Heart right ventricle (tissue), 16 donors: Measurements from ENCODE around the gene ABCD2. TPM values are rescaled to one million over a fixed set of nuclear protein-coding genes. Genes with fewer than 3 reads are reported as not detected.
"Not testable (repeated sequence)": the region's sequence is repeated elsewhere in the genome, so short reads cannot be mapped to it uniquely, and the experiment has no call there.

Source experiments
- ATAC-seq, 8 donors: fragments of 200-7000 bp; cut with Tn5 transposase; one replicate each; pipeline ENCODE4 v1.9.1; 2020; ENCODE audit warnings: mild to moderate bottlenecking in 8 of 8, moderate library complexity in 8 of 8, moderate number of reproducible peaks in 1 of 8
- DNase-seq, 2 donors: peaks; one replicate each; pipeline ENCODE4 v3.0.0-alpha.2; 2020
- H3K27ac ChIP-seq, 10 donors: fragments of 200-600 bp; sonication (generic) in 2 of 10; one replicate each; pipeline versions ENCODE4 v1.5.0 to v1.8.0; 2020 to 2022; ENCODE audit warnings: mild to moderate bottlenecking in 3 of 10
- H3K27me3 ChIP-seq, 7 donors: fragments of 200-600 bp; one replicate each; pipeline ENCODE4 v1.8.0; 2021 to 2022; ENCODE audit warnings: mild to moderate bottlenecking in 2 of 7
- H3K36me3 ChIP-seq, 9 donors: fragments of 200-600 bp; sonication (generic) in 1 of 9; one replicate each; pipeline versions ENCODE4 v1.5.0 to v1.8.0; 2020 to 2022; ENCODE audit warnings: mild to moderate bottlenecking in 2 of 9
- H3K4me1 ChIP-seq, 9 donors: fragments of 200-600 bp; sonication (generic) in 1 of 9; one replicate each; pipeline versions ENCODE4 v1.5.0 to v1.8.0; 2020 to 2022; ENCODE audit warnings: mild to moderate bottlenecking in 4 of 9
- H3K4me3 ChIP-seq, 10 donors: fragments of 200-600 bp; sonication (generic) in 2 of 10; one replicate each; pipeline versions ENCODE4 v1.5.0 to v1.8.0; 2020 to 2022; ENCODE audit warnings: mild to moderate bottlenecking in 7 of 10, moderate library complexity in 2 of 10
- H3K9me3 ChIP-seq, 11 donors: fragments of 200-600 bp in 10 of 11; sonication (generic) in 2 of 11; one replicate each; pipeline versions ENCODE4 v1.5.0 to v1.8.0; 2013 to 2022; ENCODE audit warnings: mild to moderate bottlenecking in 2 of 11, control low read depth in 1 of 11, moderate library complexity in 1 of 11
- WGBS, 2 donors: extraction: QIAGEN DNeasy Blood & Tissue Kit; methylation state at CpG; one replicate each; pipeline ENCODE4 v1.1.7; 2013; ENCODE audit warnings: inconsistent platforms in 1 of 2; 5-methylcytosine and 5-hydroxymethylcytosine counted together
- intact Hi-C, 10 donors: fragments of 100-400 bp; cut with DNase I; formaldehyde crosslinking; loops; one replicate each; pipeline versions ENCODE4 v1.11.1 to v1.14.2; 2022
- polyA plus RNA-seq, 2 donors: library from polyadenylated mRNA; stranded (reverse); fragments of 200-250 nt; gene quantifications; one replicate each; pipeline ENCODE4 v1.2.3, GENCODE V29; 2013
- total RNA-seq, 10 donors: library from RNA; stranded (reverse); fragmentation: NEBNext Ultra II Directional in 3 of 10; extraction: Animal tissue kit (Norgen Biotek cat#: 25700) in 3 of 10; gene quantifications; one replicate each; pipeline versions ENCODE4 v1.2.1 to v1.2.4, GENCODE V29; 2021 to 2023
- TF ChIP-seq, protein P1 (sequence below), 9 donors: fragments of 200-600 bp; sonication (generic) in 2 of 9; IDR thresholded peaks; one replicate each; pipeline versions ENCODE4 v1.5.0 to v1.8.0; 2021 to 2022; ENCODE audit warnings: antibody characterized with exemption in 9 of 9, mild to moderate bottlenecking in 5 of 9, moderate library complexity in 1 of 9
- donor health status: Arrhythmogenic right ventricular cardiomyopathy.
- donor health status: ischemic (EF 13 %, LVEDD 7.1; RV severe dilation, severe dysfunction).
- donor health status: healthy with polysubstance abuse.
- donor health status: DM: no; HTN: yes; CAD: no.
- donor health status: DM: no; HTN: no; CAD: no.
- donor health status: ischemic (EF 25% LVEDD 6.9; RV normal size, moderate dysfunction).
- donor health status: ischemic (EF 25% LVEDD 5.7; RV mildly dilated, moderate dysfunction).
- donor health status: healthy.
- donor health status: DM: yes; HTN: yes; CAD: no.
- donor health status: Ischemic cardiomyopathy.
- donor health status: ischemic (EF 35%, LVEDD 5.7; RV mildly dilated, moderate dysfunction).
- donor health status: nonischemic (EF 11% LVEDD 7.7; RV severe dilation, severe dysfunction).
- donor health status: DM: yes; HTN: yes; CAD: no.
- donor health status: PGD.
- donor health status: ischemic (EF 29% LVEDD 5.4; RV normal size, mild dysfunction).
- donor health status: nonischemic (EF 23%, LVEDD 6.1; RV moderate dilation, normal function).

ABCD2 gene
- total and polyA plus RNA-seq, 12 donors, result 0.32 to 10.1 (median 7.6) TPM

DNA sequence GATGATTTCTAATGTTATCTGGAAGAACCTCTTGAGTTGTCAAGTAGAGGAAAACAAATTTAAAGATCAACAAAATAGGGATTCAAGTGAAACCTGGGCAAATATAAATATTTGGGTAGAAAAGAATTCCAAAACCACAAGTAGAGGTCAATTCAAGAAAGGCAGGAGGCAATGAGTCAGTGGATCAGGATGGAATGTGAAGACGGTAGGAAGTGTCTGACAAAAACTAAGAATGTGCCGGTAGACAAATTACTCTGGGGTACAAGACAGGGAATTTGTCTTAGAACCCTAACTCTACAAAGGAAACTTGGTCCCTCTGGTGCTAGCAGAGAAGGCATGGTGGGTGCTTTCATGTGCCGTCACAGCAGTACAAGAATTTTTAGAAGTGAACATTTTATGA is 13.6 kb downstream of the ABCD2 start:
- Histone ChIP-seq H3K4me1 (peaks cover 0 to 11% (median 2%) of the 10 kb centered on the region in 9 donors), H3K36me3 (peaks cover 0 to 10% (median 0%) of the 10 kb centered on the region in 9 donors), H3K27me3 (no peaks in the 10 kb centered on the region), H3K4me3 (no peak overlapping the region), H3K27ac (no peak overlapping the region), H3K9me3 (no peaks in the 10 kb centered on the region)
- intact Hi-C loops, result no loop called here
- no peak for DNase-seq
- ATAC-seq, result no peak
- TF ChIP-seq, protein P1, sequence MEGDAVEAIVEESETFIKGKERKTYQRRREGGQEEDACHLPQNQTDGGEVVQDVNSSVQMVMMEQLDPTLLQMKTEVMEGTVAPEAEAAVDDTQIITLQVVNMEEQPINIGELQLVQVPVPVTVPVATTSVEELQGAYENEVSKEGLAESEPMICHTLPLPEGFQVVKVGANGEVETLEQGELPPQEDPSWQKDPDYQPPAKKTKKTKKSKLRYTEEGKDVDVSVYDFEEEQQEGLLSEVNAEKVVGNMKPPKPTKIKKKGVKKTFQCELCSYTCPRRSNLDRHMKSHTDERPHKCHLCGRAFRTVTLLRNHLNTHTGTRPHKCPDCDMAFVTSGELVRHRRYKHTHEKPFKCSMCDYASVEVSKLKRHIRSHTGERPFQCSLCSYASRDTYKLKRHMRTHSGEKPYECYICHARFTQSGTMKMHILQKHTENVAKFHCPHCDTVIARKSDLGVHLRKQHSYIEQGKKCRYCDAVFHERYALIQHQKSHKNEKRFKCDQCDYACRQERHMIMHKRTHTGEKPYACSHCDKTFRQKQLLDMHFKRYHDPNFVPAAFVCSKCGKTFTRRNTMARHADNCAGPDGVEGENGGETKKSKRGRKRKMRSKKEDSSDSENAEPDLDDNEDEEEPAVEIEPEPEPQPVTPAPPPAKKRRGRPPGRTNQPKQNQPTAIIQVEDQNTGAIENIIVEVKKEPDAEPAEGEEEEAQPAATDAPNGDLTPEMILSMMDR (IDR thresholded peaks at IDR 0.05), result no peak
- 65 to 76% methylated on average over 3 of the region's 3 CpGs for WGBS, 2 donors

DNA sequence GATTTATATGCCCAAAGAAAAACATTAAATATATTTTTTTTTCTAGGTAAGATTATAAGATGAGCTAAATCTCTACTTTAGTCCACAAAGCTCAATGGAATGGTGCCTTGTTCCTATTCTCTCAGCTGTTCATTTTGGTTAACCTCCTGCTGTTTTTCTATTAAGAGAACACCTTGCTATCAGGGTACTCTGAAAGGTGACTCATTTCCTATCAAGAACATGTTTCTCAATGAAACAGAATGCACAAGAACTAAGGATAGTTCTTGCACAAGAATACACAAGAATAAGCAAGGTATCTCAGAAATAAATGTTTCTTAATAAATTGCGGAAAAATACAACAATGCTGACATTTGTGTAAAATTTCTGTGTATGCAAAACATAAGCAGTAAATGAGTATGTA is 14.1 kb downstream of the ABCD2 start:
- WGBS, 2 donors, result 97 to 100% methylated on average over 1 of the region's 1 CpG
- TF ChIP-seq, protein P1 (IDR thresholded peaks at IDR 0.05), result no peak
- no peaks in the 10 kb centered on the region for H3K9me3 ChIP-seq
- H3K4me1 ChIP-seq, result peaks cover 0 to 6% (median 0%) of the 10 kb centered on the region in 9 donors
- H3K27me3 ChIP-seq, result no peaks in the 10 kb centered on the region
- no peak for DNase-seq
- intact Hi-C loops, result no loop called here
- peaks cover 0 to 13% (median 0%) of the 10 kb centered on the region in 9 donors for H3K36me3 ChIP-seq
- ATAC-seq, result no peak
- H3K4me3 ChIP-seq, result no peak overlapping the region
- no peak overlapping the region for H3K27ac ChIP-seq

DNA sequence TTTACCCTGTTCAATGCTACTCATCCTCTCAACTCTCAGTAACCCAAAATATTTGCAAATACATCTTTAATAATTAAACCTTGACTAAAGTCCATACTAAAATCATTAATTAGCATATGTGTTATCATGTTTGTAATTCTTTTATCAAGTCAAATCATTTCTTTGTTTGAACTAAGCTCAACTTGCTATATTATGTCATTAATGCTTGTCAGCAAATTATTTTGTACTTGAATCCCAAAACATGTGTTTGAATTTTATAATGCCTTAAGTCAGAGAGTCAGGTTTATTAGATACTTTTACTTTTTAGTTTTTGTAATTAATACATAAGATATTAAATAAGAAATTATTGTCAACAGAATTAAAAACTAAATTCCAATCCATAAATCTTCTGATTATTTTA is 16.5 kb downstream of the ABCD2 start:
- DNase-seq, result no peak
- TF ChIP-seq, protein P1 (IDR thresholded peaks at IDR 0.05), result no peak
- no peak overlapping the region for H3K4me3 ChIP-seq
- no peak for ATAC-seq
- no peaks in the 10 kb centered on the region for H3K27me3 ChIP-seq
- intact Hi-C loops, result no loop called here
- H3K4me1 ChIP-seq, result no peaks in the 10 kb centered on the region
- H3K36me3 ChIP-seq, result peaks cover 0 to 20% (median 0%) of the 10 kb centered on the region in 9 donors
- no peaks in the 10 kb centered on the region for H3K9me3 ChIP-seq
- no peak overlapping the region for H3K27ac ChIP-seq

DNA sequence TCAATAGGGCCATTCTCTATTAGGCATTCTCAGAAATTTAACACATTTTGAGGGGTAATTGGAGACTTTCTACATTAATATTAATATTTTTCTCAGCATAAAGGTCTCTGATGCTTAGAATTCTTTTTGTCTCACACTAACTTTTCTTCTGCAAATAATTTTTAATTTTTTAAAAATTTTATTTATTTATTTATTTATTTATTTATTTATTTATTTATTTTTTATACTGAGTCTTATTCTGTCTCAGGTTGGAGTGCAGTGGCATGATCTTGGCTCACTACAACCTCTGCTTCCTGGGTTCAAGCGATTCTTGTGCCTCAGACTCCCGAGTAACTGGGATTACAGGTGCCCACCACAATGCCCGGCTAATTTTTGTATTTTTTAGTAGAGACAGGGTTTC is 17.7 kb downstream of the ABCD2 start:
- H3K4me3 ChIP-seq, intact Hi-C loops, H3K9me3 ChIP-seq, ATAC-seq, H3K4me1 ChIP-seq, DNase-seq, H3K27ac ChIP-seq, H3K27me3 ChIP-seq: not testable (repeated sequence)
- 89 to 91% methylated on average over 3 of the region's 3 CpGs for WGBS, 2 donors
- H3K36me3 ChIP-seq, result peaks cover 0 to 20% (median 0%) of the 10 kb centered on the region in 9 donors

DNA sequence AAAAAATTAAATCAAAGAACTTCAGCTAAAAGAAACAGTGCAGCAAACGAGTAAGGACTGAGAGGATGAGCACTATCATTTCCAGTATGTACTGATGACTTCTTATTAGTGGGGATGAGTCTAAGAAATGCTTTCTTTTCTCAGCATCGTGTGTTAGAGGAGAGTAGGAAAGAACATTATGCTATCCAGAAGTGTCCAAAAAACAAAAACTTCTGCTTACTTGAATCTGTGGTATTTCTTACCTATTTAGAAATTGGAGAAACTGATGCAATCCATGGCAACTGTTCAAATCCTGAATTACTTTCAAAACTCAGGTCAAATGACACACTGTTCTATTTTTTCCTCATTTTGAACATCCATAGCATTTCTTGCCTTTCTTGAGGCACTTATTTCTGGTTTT is 23.7 kb downstream of the ABCD2 start:
- Histone ChIP-seq H3K4me1 (no peaks in the 10 kb centered on the region), H3K27ac (no peak overlapping the region), H3K36me3 (peaks cover 0 to 10% (median 0%) of the 10 kb centered on the region in 9 donors), H3K27me3 (no peaks in the 10 kb centered on the region), H3K9me3 (no peaks in the 10 kb centered on the region), H3K4me3 (no peak overlapping the region)
- no peak for DNase-seq
- ATAC-seq, result no peak
- intact Hi-C loops, result loop anchor here in 2 of 10 donors (10.0 kb wide), 1 partner anchor 99 kb away; no protein-coding TSS in a partner anchor
- 66 to 71% methylated on average over 2 of the region's 2 CpGs for WGBS, 2 donors
- TF ChIP-seq, protein P1 (IDR thresholded peaks at IDR 0.05), result no peak
